ENCODE measurements around the gene PARD3. TPM values are rescaled to one million over a fixed set of nuclear protein-coding genes. Genes with fewer than 3 reads are reported as not detected.

The PARD3 gene
- polyA plus RNA-seq, 2 of the 4 experiments (the other 2 are of a cell fraction): 110 to 200 TPM

DNA sequence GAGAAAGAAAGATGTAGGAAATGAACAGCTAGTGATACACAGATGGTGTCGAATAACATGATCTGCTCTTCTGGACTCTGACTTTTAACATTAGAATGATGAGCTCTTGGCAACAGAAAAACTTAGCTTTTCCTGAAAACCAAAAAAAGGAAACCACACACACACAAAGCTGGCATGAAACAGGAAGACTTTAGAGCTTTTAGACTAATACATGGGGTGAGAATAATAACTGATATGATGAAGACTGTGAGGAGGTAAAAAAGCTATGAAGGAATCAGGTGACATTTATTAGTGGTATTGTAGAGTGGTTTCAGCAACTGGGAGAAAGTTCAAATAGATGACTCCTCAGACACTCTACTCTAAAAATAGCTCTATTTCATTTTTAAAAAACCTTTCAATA lies 491.9 kb downstream of the PARD3 start:
- Histone ChIP-seq H3K4me2 (peak overlapping the region; percentile 11; the same call in 2 of the 3 replicates), H3K27ac (peak overlapping the region in 1 of 2 experiments; percentile 43; a peak in 3 of 6 replicates), H3K9me3 (no peaks in the 10 kb centered on the region), H3K4me3 (no peak overlapping the region), H3K4me1 (peaks cover 38% of the 10 kb centered on the region)
- WGBS (ENCODE audit: missing lambda C conversion rate): 82% methylated on average over 1 of the region's 1 CpG
- ChIA-PET POLR2A (interaction anchor here (0.6 kb wide), 1 partner anchor 989 kb away, joined by 4 read pairs; the partner anchor contains the start of gene NRP1), CTCF (interaction anchor here (0.6 to 1.2 kb wide), 3 partner anchors 18 to 315 kb away, joined by 3 read pairs; no protein-coding TSS in a partner anchor)
- peak; percentile 23 for FAIRE-seq
- no peak for ATAC-seq
- no peak for DNase-seq (ENCODE audit: low read depth in 1 of 2, low spot score in 1 of 2)
- no peak for TF ChIP-seq ZSCAN20 (CRISPR knock-in tag; IDR thresholded peaks at IDR 0.05)

GRCh38 chr10:34320265-34320664 lies 494.8 kb downstream of the PARD3 start:
- 81% methylated on average over 4 of the region's 4 CpGs for WGBS (ENCODE audit: missing lambda C conversion rate)
- FAIRE-seq (peak; percentile 28), ATAC-seq (no peak), DNase-seq (ENCODE audit: low read depth in 1 of 2, low spot score in 1 of 2) (no peak)
- no peaks in the 10 kb centered on the region for H3K9me3 ChIP-seq
- peak overlapping the region; percentile 27 for H3K4me2 ChIP-seq
- H3K4me3 ChIP-seq: no peak overlapping the region
- CTCF ChIA-PET: interaction anchor here (0.7 to 3.2 kb wide), 7 partner anchors 10 to 319 kb away, joined by 3 to 19 read pairs (median 3); no protein-coding TSS in a partner anchor
- peak overlapping the region; percentile 8 to 58; a peak in 3 of 6 replicates for H3K27ac ChIP-seq
- no peak for TF ChIP-seq EHMT2 (IDR thresholded peaks at IDR 0.05; ENCODE audit: low read depth)
- no peak for TF ChIP-seq SREBF2 (IDR thresholded peaks at IDR 0.05)
- TF ChIP-seq BHLHE40 (IDR thresholded peaks at IDR 0.05; ENCODE audit: low read depth, low read length): no peak
- TF ChIP-seq ZC3H11A (IDR thresholded peaks at IDR 0.05): no peak
- TF ChIP-seq ESRRA (IDR thresholded peaks at IDR 0.05; ENCODE audit: borderline replicate concordance, low read length): no peak
- no peak for TF ChIP-seq RAD21 (conservative IDR thresholded peaks at IDR 0.05 in 1 of 2, IDR thresholded peaks at IDR 0.05 in 1 of 2)
- TF ChIP-seq, protein P1, sequence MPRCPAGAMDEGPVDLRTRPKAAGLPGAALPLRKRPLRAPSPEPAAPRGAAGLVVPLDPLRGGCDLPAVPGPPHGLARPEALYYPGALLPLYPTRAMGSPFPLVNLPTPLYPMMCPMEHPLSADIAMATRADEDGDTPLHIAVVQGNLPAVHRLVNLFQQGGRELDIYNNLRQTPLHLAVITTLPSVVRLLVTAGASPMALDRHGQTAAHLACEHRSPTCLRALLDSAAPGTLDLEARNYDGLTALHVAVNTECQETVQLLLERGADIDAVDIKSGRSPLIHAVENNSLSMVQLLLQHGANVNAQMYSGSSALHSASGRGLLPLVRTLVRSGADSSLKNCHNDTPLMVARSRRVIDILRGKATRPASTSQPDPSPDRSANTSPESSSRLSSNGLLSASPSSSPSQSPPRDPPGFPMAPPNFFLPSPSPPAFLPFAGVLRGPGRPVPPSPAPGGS (IDR thresholded peaks at IDR 0.05): no peak
- TF ChIP-seq FOSL2 (IDR thresholded peaks at IDR 0.05): no peak
- TF ChIP-seq FOSL2 (CRISPR knock-in tag; IDR thresholded peaks at IDR 0.05): no peak
- no peak for TF ChIP-seq TP53 (CRISPR knock-in tag; IDR thresholded peaks at IDR 0.05)
- TF ChIP-seq, protein P2, sequence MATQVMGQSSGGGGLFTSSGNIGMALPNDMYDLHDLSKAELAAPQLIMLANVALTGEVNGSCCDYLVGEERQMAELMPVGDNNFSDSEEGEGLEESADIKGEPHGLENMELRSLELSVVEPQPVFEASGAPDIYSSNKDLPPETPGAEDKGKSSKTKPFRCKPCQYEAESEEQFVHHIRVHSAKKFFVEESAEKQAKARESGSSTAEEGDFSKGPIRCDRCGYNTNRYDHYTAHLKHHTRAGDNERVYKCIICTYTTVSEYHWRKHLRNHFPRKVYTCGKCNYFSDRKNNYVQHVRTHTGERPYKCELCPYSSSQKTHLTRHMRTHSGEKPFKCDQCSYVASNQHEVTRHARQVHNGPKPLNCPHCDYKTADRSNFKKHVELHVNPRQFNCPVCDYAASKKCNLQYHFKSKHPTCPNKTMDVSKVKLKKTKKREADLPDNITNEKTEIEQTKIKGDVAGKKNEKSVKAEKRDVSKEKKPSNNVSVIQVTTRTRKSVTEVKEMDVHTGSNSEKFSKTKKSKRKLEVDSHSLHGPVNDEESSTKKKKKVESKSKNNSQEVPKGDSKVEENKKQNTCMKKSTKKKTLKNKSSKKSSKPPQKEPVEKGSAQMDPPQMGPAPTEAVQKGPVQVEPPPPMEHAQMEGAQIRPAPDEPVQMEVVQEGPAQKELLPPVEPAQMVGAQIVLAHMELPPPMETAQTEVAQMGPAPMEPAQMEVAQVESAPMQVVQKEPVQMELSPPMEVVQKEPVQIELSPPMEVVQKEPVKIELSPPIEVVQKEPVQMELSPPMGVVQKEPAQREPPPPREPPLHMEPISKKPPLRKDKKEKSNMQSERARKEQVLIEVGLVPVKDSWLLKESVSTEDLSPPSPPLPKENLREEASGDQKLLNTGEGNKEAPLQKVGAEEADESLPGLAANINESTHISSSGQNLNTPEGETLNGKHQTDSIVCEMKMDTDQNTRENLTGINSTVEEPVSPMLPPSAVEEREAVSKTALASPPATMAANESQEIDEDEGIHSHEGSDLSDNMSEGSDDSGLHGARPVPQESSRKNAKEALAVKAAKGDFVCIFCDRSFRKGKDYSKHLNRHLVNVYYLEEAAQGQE (IDR thresholded peaks at IDR 0.05): no peak
- TF ChIP-seq CBX8 (IDR thresholded peaks at IDR 0.05): no peak
- H3K4me1 ChIP-seq: peaks cover 38% of the 10 kb centered on the region
- POLR2A ChIA-PET: no interaction called here

GRCh38 chr10:34319197-34319846 lies 495.8 kb downstream of the PARD3 start:
- Histone ChIP-seq H3K4me1 (peaks cover 45% of the 10 kb centered on the region), H3K9me3 (no peaks in the 10 kb centered on the region), H3K4me2 (peak overlapping the region; percentile 27), H3K4me3 (no peak overlapping the region), H3K27ac (peak overlapping the region; percentile 16 to 58; a peak in 4 of 6 replicates)
- ChIA-PET POLR2A (interaction anchor here (0.5 to 1.4 kb wide), 3 partner anchors 22 to 390 kb away, joined by 3 to 4 read pairs (median 3); no protein-coding TSS in a partner anchor), CTCF (interaction anchor here (0.7 to 3.2 kb wide), 4 partner anchors 9 to 319 kb away, joined by 3 to 19 read pairs (median 3); no protein-coding TSS in a partner anchor)
- no peak for TF ChIP-seq HOXB5 (CRISPR knock-in tag; IDR thresholded peaks at IDR 0.05)
- TF ChIP-seq RCOR1 (IDR thresholded peaks at IDR 0.05; ENCODE audit: low read depth, low read length): no peak
- TF ChIP-seq, protein P3, sequence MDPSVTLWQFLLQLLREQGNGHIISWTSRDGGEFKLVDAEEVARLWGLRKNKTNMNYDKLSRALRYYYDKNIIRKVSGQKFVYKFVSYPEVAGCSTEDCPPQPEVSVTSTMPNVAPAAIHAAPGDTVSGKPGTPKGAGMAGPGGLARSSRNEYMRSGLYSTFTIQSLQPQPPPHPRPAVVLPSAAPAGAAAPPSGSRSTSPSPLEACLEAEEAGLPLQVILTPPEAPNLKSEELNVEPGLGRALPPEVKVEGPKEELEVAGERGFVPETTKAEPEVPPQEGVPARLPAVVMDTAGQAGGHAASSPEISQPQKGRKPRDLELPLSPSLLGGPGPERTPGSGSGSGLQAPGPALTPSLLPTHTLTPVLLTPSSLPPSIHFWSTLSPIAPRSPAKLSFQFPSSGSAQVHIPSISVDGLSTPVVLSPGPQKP (IDR thresholded peaks at IDR 0.05; ENCODE audit: low read depth, low read length): no peak
- peak; percentile 29 to 40; a peak in 2 of 4 replicates for TF ChIP-seq CEBPB (IDR thresholded peaks at IDR 0.05)
- TF ChIP-seq KDM5A (IDR thresholded peaks at IDR 0.05): no peak
- TF ChIP-seq RAD21 (conservative IDR thresholded peaks at IDR 0.05 in 1 of 2, IDR thresholded peaks at IDR 0.05 in 1 of 2): no peak
- FAIRE-seq (no peak), DNase-seq (ENCODE audit: low read depth in 1 of 2, low spot score in 1 of 2) (peak in 1 of 2 experiments; percentile 20), ATAC-seq (peak in 1 of 2 experiments; percentile 67; a peak in 4 of 6 replicates)
- 62% methylated on average over 6 of the region's 6 CpGs for WGBS (ENCODE audit: missing lambda C conversion rate)

Measured in A549 (cell line).